ENCODE results near the gene OGFOD3.

Gene OGFOD3

DNA sequence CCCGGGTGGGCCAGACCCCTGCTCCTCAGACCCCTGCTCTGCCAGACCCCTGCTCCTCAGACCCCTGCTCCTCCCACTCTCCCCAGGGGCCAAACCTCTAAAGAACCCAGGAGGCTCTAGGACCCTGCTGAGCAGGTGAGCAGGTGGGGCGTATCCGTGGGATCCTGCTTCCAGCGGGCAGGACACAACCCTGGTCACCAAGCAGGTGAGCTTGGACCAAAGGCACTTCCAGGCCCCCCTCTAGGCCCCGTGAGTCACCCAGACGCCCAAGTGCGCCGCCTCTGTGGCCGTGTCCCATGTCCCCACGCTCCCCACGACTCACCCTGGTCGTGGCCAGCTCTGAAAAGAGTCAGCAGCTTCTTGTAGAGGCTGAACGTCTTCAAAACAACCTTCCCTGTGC lies 27.2 kb upstream of the OGFOD3 start:
- TF ChIP-seq, protein P1, sequence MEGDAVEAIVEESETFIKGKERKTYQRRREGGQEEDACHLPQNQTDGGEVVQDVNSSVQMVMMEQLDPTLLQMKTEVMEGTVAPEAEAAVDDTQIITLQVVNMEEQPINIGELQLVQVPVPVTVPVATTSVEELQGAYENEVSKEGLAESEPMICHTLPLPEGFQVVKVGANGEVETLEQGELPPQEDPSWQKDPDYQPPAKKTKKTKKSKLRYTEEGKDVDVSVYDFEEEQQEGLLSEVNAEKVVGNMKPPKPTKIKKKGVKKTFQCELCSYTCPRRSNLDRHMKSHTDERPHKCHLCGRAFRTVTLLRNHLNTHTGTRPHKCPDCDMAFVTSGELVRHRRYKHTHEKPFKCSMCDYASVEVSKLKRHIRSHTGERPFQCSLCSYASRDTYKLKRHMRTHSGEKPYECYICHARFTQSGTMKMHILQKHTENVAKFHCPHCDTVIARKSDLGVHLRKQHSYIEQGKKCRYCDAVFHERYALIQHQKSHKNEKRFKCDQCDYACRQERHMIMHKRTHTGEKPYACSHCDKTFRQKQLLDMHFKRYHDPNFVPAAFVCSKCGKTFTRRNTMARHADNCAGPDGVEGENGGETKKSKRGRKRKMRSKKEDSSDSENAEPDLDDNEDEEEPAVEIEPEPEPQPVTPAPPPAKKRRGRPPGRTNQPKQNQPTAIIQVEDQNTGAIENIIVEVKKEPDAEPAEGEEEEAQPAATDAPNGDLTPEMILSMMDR (conservative IDR thresholded peaks at IDR 0.05; ENCODE audit: low read depth, low read length), result no peak
- no peak overlapping the region for H3K4me3 ChIP-seq (ENCODE audit: low read depth, low read length)
- no peak for DNase-seq (ENCODE audit: low read depth)

- H3K4me3 ChIP-seq (ENCODE audit: low read depth, low read length), result no peak overlapping the region
- DNase-seq (ENCODE audit: low read depth), result no peak
- TF ChIP-seq, protein P1 (conservative IDR thresholded peaks at IDR 0.05; ENCODE audit: low read depth, low read length), result no peak
Measured at GRCh38 chr17:82444941-82445521, 26.6 kb upstream of the OGFOD3 start.

- H3K4me3 ChIP-seq (ENCODE audit: low read depth, low read length), result no peak overlapping the region
- TF ChIP-seq, protein P1 (conservative IDR thresholded peaks at IDR 0.05; ENCODE audit: low read depth, low read length), result no peak
- DNase-seq (ENCODE audit: low read depth), result no peak
Measured at GRCh38 chr17:82444284-82444893, 26.0 kb upstream of the OGFOD3 start.

DNA sequence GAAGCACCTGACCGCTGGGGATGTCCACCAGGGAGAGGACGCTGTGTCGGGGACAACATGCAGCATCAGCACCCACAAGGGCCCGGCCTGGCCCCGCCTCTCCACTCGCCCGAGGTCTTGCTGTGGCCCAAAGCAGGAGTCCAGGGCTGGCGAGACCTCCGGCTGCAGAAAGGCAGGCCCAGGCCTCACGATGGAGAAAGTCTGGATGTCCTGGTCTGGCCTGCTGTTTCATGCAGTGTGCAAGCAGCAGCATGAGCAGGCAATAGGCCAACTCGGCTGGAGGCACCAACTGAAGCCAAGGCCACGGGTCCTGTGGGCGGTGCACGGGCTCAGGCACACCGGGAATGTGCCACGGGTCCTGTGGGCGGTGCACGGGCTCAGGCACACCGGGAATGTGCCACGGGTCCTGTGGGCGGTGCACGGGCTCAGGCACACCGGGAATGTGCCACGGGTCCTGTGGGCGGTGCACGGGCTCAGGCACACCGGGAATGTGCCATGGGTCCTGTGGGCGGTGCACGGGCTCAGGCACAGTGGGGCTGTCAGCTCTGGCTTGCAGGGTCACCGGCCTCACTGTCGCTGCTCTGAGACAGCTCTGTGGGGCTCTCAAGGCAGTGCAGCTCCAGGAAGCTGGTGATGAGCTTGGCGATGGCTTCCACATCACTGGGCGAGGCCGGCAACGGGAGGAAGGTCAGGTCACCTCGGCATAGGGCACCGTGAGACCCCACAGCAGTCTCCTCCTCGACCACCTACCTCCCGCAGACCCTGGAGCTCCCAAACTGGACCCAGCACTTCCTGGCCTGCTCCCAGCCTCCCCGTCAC lies 25.3 kb upstream of the OGFOD3 start:
- no peak overlapping the region for H3K4me3 ChIP-seq (ENCODE audit: low read depth, low read length)
- TF ChIP-seq, protein P1 (conservative IDR thresholded peaks at IDR 0.05; ENCODE audit: low read depth, low read length), result no peak
- peak; percentile 59 for DNase-seq (ENCODE audit: low read depth)

DNA sequence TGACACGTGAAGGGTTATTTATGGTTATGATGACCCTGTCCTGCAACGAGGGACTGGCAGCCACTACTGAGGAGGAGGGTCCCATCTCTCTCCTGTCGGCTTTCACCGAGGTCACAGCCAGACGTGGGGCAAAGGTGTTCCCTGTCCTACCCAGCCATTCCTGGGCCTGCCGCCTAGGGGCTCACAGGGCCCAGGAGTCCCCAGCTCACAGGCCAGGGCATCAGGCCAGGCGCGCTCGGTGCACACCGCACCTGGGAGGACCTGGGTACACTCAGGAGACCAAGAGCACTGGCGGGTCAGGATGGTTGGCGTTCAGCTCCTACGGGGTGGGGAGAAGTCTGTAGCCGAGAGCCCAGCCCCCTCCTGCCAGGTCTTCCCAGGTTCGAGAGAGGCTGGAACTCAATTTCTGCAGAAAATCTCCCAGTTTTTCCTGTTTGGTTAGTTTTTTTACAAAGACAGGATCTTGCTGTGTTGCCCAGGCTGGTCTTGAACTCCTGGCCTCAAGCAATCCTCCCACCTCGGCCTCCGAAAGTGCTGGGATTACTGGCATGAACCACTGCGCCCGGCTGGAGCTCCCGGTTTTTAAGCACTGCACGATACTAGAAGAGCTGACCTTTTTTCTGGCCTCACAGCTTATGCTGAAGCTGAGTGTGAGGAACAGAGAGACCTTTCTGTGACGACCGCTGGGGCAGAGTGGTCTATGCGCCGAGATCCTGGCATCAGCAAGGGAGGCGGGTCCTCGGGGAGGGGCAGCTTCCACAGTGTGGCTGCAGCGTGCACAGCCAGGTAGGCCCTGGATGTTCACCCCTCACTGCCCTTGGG lies 24.5 kb upstream of the OGFOD3 start:
- DNase-seq (ENCODE audit: low read depth), result no peak
- TF ChIP-seq, protein P1 (conservative IDR thresholded peaks at IDR 0.05; ENCODE audit: low read depth, low read length), result no peak
- H3K4me3 ChIP-seq (ENCODE audit: low read depth, low read length), result no peak overlapping the region

DNA sequence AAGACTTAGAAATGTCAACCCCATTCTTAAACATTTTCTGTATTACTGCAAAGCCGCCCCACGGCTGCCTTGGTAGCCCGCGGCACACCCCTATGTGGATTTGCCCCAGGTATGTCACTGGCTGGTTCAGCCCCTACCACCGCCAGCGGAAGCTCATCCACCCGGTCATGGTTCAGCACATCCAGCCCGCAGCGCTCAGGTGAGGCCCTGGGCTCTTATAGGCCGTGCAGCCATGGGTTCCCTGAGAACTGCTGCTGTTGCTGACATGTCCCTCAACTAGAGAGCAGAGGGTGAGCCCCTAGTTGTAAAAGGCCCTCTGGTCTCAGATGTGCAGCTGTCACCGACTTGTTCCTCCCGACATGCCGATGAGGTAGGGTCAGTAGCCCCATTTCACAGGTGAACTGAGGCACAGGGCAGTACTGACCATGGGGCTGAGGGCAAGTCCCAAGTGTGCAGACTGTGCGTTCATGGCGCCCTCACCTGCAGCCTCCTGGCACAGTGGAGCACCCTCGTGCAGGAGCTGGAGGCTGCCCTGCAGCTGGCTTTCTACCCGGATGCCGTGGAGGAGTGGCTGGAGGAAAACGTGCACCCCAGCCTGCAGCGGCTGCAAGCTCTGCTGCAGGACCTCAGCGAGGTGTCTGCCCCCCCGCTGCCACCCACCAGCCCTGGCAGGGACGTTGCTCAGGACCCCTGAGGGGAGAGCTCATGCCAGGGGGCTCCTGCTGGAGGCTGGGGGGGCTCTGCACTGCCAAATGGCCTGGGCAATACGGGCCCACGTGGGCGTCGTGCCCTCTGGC lies 23.5 kb upstream of the OGFOD3 start:
- no peak for DNase-seq (ENCODE audit: low read depth)
- H3K4me3 ChIP-seq (ENCODE audit: low read depth, low read length), result no peak overlapping the region
- TF ChIP-seq, protein P1 (conservative IDR thresholded peaks at IDR 0.05; ENCODE audit: low read depth, low read length), result no peak
